Endometrial microvascular endothelial cells (primary cell): ENCODE measurements around the gene TUBB. TPM values are rescaled to one million over a fixed set of nuclear protein-coding genes. Genes with fewer than 3 reads are reported as not detected.
"Not testable (repeated sequence)": the region's sequence is repeated elsewhere in the genome, so short reads cannot be mapped to it uniquely, and the experiment has no call there.

Experiments used
- in situ Hi-C: cut with HindIII; loops from 2 replicates; pipeline ENCODE4 v1.10.0; 2017; ENCODE audit warnings: low sequenced_read_pairs, low pct_unique_long_range_greater_than_20kb; ENCODE audit errors: inconsistent ontology term
- total RNA-seq: library from RNA; depleted of rRNA; stranded (reverse); fragments of >200 nt; gene quantifications from one replicate; pipeline ENCODE4 v1.2.3, GENCODE V29; 2015; ENCODE audit errors: inconsistent ontology term

Gene TUBB
- total RNA-seq, 1 donor from 2014 or later = 1,274 TPM

GRCh38 chr6:30747902-30748769, 28.0 kb downstream of the TUBB start:
- in situ Hi-C loops = loop anchor here (10.0 kb wide), 1 partner anchor 153 kb away; no protein-coding TSS in a partner anchor

- in situ Hi-C loops = loop anchor here (10.0 kb wide), 1 partner anchor 154 kb away; no protein-coding TSS in a partner anchor
These were observed 28.8 kb downstream of the TUBB start for GRCh38 chr6:30748851-30749540.

- in situ Hi-C loops = loop anchor here (10.0 kb wide), 1 partner anchor 155 kb away; no protein-coding TSS in a partner anchor
These were observed 29.6 kb downstream of the TUBB start for GRCh38 chr6:30749554-30750378.

- in situ Hi-C loops = no loop called here
These were observed 30.2 kb downstream of the TUBB start for GRCh38 chr6:30750379-30750668.

- in situ Hi-C loops = no loop called here
These were observed 32.2 kb downstream of the TUBB start for GRCh38 chr6:30752157-30752927.

- in situ Hi-C loops = no loop called here
These were observed 34.5 kb downstream of the TUBB start for GRCh38 chr6:30754631-30755030.

GRCh38 chr6:30756405-30757003, 36.4 kb downstream of the TUBB start:
- in situ Hi-C loops = not testable (repeated sequence)

- in situ Hi-C loops = no loop called here
These were observed 37.2 kb downstream of the TUBB start for GRCh38 chr6:30757261-30757904.

GRCh38 chr6:30759575-30760239, 39.6 kb downstream of the TUBB start:
- in situ Hi-C loops = no loop called here

GRCh38 chr6:30760549-30760948, 40.4 kb downstream of the TUBB start:
- in situ Hi-C loops = no loop called here

GRCh38 chr6:30761791-30762429, 41.8 kb downstream of the TUBB start:
- in situ Hi-C loops = no loop called here

GRCh38 chr6:30763155-30763617, 43.0 kb downstream of the TUBB start:
- in situ Hi-C loops = no loop called here

GRCh38 chr6:30763618-30764489, 43.7 kb downstream of the TUBB start:
- in situ Hi-C loops = no loop called here

- in situ Hi-C loops = not testable (repeated sequence)
These were observed 44.4 kb downstream of the TUBB start for GRCh38 chr6:30764490-30765043.

- in situ Hi-C loops = not testable (repeated sequence)
These were observed 45.3 kb downstream of the TUBB start for GRCh38 chr6:30765495-30765894.
